D721Med (cell line): ENCODE measurements around the gene PAX8.

Experiments used
- DNase-seq: peaks from one replicate; pipeline ENCODE4 v3.0.0; 2011; ENCODE audit warnings: low spot score; ENCODE audit not compliant: insufficient read length
- FAIRE-seq: peaks from 2 replicates; lab custom pipeline; 2011; peaks lifted over from hg19 to GRCh38; lab: Jason Lieb, UNC
- TF ChIP-seq, protein P1 (sequence below): IDR thresholded peaks from 2 replicates; pipeline ENCODE4 v1.5.1; 2012; ENCODE audit warnings: mild to moderate bottlenecking, control low read depth; ENCODE audit not compliant: insufficient read depth; ENCODE audit errors: missing control alignments

Gene PAX8

DNA sequence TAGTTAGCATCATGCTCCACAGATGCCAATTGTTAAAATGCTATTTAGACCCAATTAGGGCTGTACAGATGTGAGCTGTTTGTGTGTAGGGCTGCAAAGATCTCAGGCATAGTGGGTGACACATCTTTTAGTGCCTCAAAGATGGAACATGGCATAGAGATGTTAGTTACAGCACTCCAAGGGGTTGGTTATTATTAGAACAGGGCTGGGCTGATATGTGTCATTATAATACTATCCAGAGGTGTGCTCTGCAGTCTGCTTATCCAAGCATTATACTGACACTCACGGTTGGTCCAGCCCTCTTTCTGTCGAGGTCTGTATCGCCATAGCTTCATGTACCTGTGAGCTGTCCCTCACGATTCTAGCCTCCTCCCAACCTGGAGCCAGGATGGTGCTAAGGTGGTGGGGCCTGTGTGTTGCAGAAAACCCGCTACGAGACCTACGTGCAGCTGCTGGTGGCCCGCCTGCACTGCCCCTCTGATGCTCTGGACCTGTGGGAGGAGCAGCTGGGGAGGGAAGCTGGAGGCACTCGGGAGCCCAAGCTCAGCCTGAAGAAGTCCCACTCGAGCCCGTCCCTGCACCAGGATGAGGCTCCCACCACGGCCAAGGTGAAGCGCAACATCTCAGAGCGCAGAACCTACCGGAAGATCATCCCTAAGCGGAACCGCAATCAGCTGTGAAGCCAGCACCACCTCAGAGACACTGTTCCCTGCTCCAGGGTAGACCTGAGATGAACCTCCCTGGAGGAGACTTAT is 77.8 kb downstream of the PAX8 start:
- FAIRE-seq (no peak), DNase-seq (no peak)
- TF ChIP-seq, protein P1, sequence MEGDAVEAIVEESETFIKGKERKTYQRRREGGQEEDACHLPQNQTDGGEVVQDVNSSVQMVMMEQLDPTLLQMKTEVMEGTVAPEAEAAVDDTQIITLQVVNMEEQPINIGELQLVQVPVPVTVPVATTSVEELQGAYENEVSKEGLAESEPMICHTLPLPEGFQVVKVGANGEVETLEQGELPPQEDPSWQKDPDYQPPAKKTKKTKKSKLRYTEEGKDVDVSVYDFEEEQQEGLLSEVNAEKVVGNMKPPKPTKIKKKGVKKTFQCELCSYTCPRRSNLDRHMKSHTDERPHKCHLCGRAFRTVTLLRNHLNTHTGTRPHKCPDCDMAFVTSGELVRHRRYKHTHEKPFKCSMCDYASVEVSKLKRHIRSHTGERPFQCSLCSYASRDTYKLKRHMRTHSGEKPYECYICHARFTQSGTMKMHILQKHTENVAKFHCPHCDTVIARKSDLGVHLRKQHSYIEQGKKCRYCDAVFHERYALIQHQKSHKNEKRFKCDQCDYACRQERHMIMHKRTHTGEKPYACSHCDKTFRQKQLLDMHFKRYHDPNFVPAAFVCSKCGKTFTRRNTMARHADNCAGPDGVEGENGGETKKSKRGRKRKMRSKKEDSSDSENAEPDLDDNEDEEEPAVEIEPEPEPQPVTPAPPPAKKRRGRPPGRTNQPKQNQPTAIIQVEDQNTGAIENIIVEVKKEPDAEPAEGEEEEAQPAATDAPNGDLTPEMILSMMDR, result no peak

DNA sequence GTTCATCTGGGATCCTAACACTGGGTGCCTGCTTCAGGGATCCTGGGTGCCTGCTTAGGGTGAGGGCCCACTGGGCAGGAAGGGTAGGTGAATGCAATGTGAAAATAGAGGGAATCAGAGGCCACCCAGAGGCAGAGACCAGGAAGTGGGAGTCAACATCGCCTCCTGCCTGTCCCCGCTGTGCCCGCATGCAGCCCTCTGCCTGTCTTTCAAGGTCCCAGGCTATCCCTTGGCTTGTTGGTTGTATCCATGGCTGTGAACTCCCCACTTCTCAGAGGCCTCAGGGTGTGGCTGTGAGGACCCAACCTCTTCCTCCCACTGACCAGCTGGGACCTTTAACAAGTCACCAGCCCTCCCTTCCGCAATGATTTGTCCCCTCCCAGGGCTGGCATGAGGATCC is 78.5 kb downstream of the PAX8 start:
- FAIRE-seq, result no peak
- DNase-seq, result no peak
- TF ChIP-seq, protein P1, result no peak

DNA sequence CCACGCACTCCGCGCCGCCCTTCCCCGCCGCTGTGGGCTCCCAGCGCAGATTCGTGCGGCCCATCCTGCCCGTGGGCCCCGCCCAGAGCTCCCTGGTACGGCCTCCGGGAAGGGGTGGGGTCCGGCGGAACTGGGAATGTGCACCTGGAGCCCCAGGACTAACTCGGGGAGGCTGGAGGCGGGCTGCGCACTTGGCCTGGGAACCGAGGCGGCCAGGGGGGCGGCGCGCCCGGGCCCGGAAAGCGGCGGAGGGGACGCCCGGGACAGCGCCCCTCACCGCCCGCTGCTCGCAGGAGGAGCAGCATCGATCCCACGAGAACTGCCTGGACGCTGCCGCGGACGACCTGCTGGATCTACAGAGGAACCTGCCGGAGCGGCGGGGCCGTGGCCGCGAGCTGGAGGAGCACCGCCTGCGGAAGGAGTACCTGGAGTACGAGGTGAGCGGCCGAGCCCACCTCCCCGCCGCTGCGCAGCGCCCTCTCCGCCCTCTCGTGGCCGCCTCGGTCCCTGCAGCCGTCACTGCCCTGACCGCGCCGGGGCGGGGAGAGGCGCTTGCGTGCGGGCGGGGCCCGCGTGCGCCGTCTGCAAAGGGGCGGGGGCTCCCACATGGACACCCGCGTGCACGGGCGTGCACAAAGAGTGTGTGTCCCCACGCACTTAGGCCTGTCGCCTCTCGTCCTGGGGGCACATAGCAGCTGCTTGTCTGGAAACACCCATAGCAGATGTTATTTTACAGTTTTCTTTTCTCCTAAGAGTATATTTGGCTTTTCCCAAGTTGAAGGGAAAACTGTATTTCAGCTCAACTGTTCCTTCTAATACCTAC is 79.7 kb downstream of the PAX8 start:
- no peak for FAIRE-seq
- TF ChIP-seq, protein P1, result peak; percentile 62
- DNase-seq, result peak; percentile 68

DNA sequence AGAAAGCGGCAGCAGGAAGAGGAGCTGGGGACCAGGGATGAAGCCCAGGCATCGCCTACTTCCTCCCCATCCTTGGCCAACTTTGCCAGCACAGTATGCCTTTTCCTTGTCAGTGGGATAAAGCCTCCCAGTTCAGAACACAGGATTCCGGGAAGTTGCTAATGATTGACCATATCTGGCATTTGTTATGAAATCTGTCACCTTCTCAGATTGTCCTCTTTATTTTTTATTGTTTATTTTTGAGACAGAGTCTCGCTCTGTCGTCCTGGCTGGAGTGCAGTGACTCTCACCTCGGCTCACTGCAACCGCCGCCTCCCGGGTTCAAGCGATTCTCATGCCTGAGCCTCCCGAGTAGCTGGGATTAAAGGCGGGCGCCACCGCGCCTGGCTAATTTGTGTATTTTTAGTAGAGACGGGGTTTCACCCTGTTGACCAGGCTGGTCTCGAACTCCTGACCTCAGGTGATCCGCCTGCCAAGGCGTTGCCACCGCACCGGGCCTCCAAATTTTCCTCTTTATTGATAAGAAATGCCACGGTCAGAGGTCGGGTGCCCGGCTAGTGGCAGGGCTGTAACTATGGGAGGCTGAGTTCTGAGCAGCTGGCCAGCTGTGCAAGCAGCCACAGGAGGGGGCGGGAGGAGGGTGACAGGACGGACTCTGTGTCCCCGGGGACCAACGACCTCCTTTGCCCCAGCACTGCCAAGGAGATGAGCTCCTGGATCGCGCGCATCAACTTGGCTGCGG is 80.5 kb downstream of the PAX8 start:
- FAIRE-seq (no peak), DNase-seq (no peak)
- TF ChIP-seq, protein P1, result no peak

- DNase-seq (no peak), FAIRE-seq (no peak)
- TF ChIP-seq, protein P1, result no peak
Measured at GRCh38 chr2:113197347-113198047, 81.2 kb downstream of the PAX8 start.

DNA sequence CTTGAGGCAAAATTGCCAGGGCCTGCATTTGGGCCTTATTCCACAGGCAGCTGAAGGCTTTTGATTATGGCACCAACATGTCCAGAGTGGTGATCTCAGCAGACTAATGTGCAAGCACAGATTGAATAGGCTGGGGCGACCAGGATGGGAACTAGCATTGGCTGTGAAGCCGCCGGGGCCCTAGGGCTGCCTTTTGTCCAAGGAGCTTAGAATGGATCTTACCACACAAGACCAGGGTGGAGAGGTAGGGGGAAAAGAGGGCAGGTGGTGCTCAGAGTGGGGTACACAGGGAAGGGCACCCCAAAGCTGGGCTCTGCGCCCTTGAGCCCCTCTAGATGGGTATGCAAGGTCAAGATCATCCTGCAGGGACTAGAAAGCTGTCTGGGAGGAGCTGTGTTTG is 81.9 kb downstream of the PAX8 start:
- FAIRE-seq, result no peak
- TF ChIP-seq, protein P1, result no peak

More for the DNA sequence above, 81.9 kb downstream of the PAX8 start:
- DNase-seq, result no peak
